Neural cell (in vitro differentiated cells): ENCODE results near the gene UBQLNL.

ENCODE experiments used
- EP300 ChIP-seq: fragments of 450-650 bp; conservative IDR thresholded peaks from 2 replicates; pipeline ENCODE4 v1.6.1; 2014; ENCODE audit warnings: antibody characterized with exemption, mild to moderate bottlenecking, moderate library complexity; ENCODE audit not compliant: poor library complexity, severe bottlenecking
- EZH2 ChIP-seq: fragments of 200-600, 300-800 bp; shearing (Covaris generic), sonication (generic); IDR thresholded peaks from 2 replicates; pipeline ENCODE4 v1.6.1; 2014; ENCODE audit warnings: antibody characterized with exemption, low read length, borderline replicate concordance, mild to moderate bottlenecking; ENCODE audit not compliant: insufficient read depth, poor library complexity, severe bottlenecking
- MXI1 ChIP-seq: fragments of 450-650 bp; conservative IDR thresholded peaks from 2 replicates; pipeline ENCODE4 v1.6.1; 2014; ENCODE audit warnings: antibody characterized with exemption, mild to moderate bottlenecking; ENCODE audit not compliant: poor library complexity, severe bottlenecking
- POLR2AphosphoS5 ChIP-seq: IDR thresholded peaks from 2 replicates; pipeline ENCODE4 v1.6.1; 2012
- RAD21 ChIP-seq: fragments of 450-650 bp; conservative IDR thresholded peaks from 2 replicates; pipeline ENCODE4 v1.6.1; 2014; ENCODE audit warnings: antibody characterized with exemption, mild to moderate bottlenecking, moderate library complexity
- REST ChIP-seq: IDR thresholded peaks from 2 replicates; pipeline ENCODE4 v1.6.1; 2012; ENCODE audit warnings: borderline replicate concordance
- SMC3 ChIP-seq: fragments of 450-650 bp; conservative IDR thresholded peaks from 2 replicates; pipeline ENCODE4 v1.6.1; 2014; ENCODE audit warnings: antibody characterized with exemption, mild to moderate bottlenecking, moderate library complexity; ENCODE audit not compliant: poor library complexity
- TAF1 ChIP-seq: IDR thresholded peaks from 2 replicates; pipeline ENCODE4 v1.6.1; 2012; ENCODE audit warnings: low read depth
- TF ChIP-seq, protein P1 (sequence below): fragments of 450-650 bp; IDR thresholded peaks from 2 replicates; pipeline ENCODE4 v1.5.1; 2014; ENCODE audit warnings: antibody characterized with exemption, mild to moderate bottlenecking, moderate library complexity; ENCODE audit not compliant: poor library complexity, severe bottlenecking

- TF ChIP-seq, protein P1, sequence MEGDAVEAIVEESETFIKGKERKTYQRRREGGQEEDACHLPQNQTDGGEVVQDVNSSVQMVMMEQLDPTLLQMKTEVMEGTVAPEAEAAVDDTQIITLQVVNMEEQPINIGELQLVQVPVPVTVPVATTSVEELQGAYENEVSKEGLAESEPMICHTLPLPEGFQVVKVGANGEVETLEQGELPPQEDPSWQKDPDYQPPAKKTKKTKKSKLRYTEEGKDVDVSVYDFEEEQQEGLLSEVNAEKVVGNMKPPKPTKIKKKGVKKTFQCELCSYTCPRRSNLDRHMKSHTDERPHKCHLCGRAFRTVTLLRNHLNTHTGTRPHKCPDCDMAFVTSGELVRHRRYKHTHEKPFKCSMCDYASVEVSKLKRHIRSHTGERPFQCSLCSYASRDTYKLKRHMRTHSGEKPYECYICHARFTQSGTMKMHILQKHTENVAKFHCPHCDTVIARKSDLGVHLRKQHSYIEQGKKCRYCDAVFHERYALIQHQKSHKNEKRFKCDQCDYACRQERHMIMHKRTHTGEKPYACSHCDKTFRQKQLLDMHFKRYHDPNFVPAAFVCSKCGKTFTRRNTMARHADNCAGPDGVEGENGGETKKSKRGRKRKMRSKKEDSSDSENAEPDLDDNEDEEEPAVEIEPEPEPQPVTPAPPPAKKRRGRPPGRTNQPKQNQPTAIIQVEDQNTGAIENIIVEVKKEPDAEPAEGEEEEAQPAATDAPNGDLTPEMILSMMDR: no peak
- TF ChIP-seq POLR2AphosphoS5: no peak
- TF ChIP-seq REST: no peak
- no peak for TF ChIP-seq EZH2
- TF ChIP-seq RAD21: no peak
- no peak for TF ChIP-seq SMC3
- TF ChIP-seq EP300: no peak
- no peak for TF ChIP-seq TAF1
- no peak for TF ChIP-seq MXI1
Observed at GRCh38 chr11:5486003-5486402, 30.5 kb downstream of the UBQLNL start.
